ENCODE measurements around the gene SYT1. TPM values are rescaled to one million over a fixed set of nuclear protein-coding genes. Genes with fewer than 3 reads are reported as not detected.
A peak's percentile ranks its signal among the peaks of the same experiment; 100 is the strongest.

The SYT1 gene
- total and polyA plus RNA-seq, 2 experiments from 2014 or later, result 48.7 to 51.7 TPM

GRCh38 chr12:78863482-78864402 is 832 bp upstream of the SYT1 start:
- Mint-ChIP-seq H3K4me1 (peaks cover 35% of the 10 kb centered on the region), H3K4me3 (peak overlapping the region; percentile 99), H3K9me3 (no peaks in the 10 kb centered on the region), H3K36me3 (ENCODE audit: low read depth) (no peaks in the 10 kb centered on the region; the same call in 2 of the 3 replicates), H3K27ac (peak overlapping the region; percentile 94), H3K27me3 (ENCODE audit: insufficient read depth, low read depth, poor library complexity) (peaks cover 2% of the 10 kb centered on the region)
- Histone ChIP-seq H3K36me3 (ENCODE audit: insufficient read depth) (no peaks in the 10 kb centered on the region), H3K4me2 (peak overlapping the region; percentile 64), H3K4me3 (peak overlapping the region; percentile 78), H3K27ac (ENCODE audit: low read depth) (peak overlapping the region; percentile 94), H4K20me1 (replicated peaks; ENCODE audit: insufficient read depth) (peaks cover 16% of the 10 kb centered on the region; the same call in 1 of the 2 replicates), H3K27me3 (ENCODE audit: insufficient read depth) (no peaks in the 10 kb centered on the region), H3K4me1 (ENCODE audit: insufficient read depth) (peaks cover 36% of the 10 kb centered on the region), H3K79me2 (replicated peaks; ENCODE audit: insufficient read depth) (peaks cover 39% of the 10 kb centered on the region), H2AFZ (0 out of 2 replicates have a peak overlapping the region, but pooled peaks have one; percentile 2), H3F3A (replicated peaks; ENCODE audit: low read depth) (no peaks in the 10 kb centered on the region), H3K9me2 (ENCODE audit: insufficient read depth) (no peaks in the 10 kb centered on the region)
- peak; percentile 67 for ATAC-seq
- TF ChIP-seq NANOG (IDR thresholded peaks at IDR 0.05; ENCODE audit: borderline replicate concordance), result no peak
- TF ChIP-seq STAT1 (IDR thresholded peaks at IDR 0.05; ENCODE audit: unreplicated experiment), result no peak
- TF ChIP-seq ETS1 (IDR thresholded peaks at IDR 0.05), result no peak
- TF ChIP-seq CTCF (conservative IDR thresholded peaks at IDR 0.05; ENCODE audit: low read depth in 2 of 2), result peak in 1 of 2 experiments; percentile 27; a peak in 1 of 4 replicates
- TF ChIP-seq POLR2AphosphoS5 (IDR thresholded peaks at IDR 0.05; ENCODE audit: low read depth), result peak; percentile 62
- no peak for TF ChIP-seq ZNF462 (CRISPR knock-in tag; IDR thresholded peaks at IDR 0.05)
- no peak for TF ChIP-seq ZNF114 (CRISPR knock-in tag; IDR thresholded peaks at IDR 0.05)
- TF ChIP-seq ZNF331 (CRISPR knock-in tag; IDR thresholded peaks at IDR 0.05; ENCODE audit: low read depth), result no peak
- no peak for TF ChIP-seq JUNB (IDR thresholded peaks at IDR 0.05; ENCODE audit: unreplicated experiment)
- DNase-seq (ENCODE audit: low spot score), result peak; percentile 93
